HG03469 (cell line): ENCODE measurements around the gene CCL13.

Source experiments
- ATAC-seq: cut with Tn5 transposase; IDR thresholded peaks from one replicate; pipeline ENCODE4 v1.9.1; 2021; ENCODE audit warnings: mild to moderate bottlenecking, moderate library complexity, moderate number of reproducible peaks; ENCODE audit not compliant: unreplicated experiment

The CCL13 gene

GRCh38 chr17:34361478-34362061, 5.3 kb downstream of the CCL13 start:
- ATAC-seq, result peak; percentile 72

- ATAC-seq, result no peak
Measured at GRCh38 chr17:34363183-34363661, 6.9 kb downstream of the CCL13 start, which contains the start of gene CCL1. Gene CCL1, minus strand, starts transcription at chr17:34363233. Its CDS starts 72 bp downstream, at chr17:34363161.

- no peak for ATAC-seq
Measured at GRCh38 chr17:34364751-34365150, 8.5 kb downstream of the CCL13 start.

- ATAC-seq, result no peak
Measured at GRCh38 chr17:34365340-34365739, 9.1 kb downstream of the CCL13 start.

- no peak for ATAC-seq
Measured at GRCh38 chr17:34366010-34366409, 9.7 kb downstream of the CCL13 start.

- ATAC-seq, result no peak
Measured at GRCh38 chr17:34366529-34367107, 10.3 kb downstream of the CCL13 start.

- ATAC-seq, result no peak
Measured at GRCh38 chr17:34367486-34368195, 11.4 kb downstream of the CCL13 start.

GRCh38 chr17:34368196-34368945, 12.1 kb downstream of the CCL13 start:
- no peak for ATAC-seq

- no peak for ATAC-seq
Measured at GRCh38 chr17:34368946-34369500, 12.7 kb downstream of the CCL13 start.

- no peak for ATAC-seq
Measured at GRCh38 chr17:34369571-34369970, 13.3 kb downstream of the CCL13 start.

- ATAC-seq, result no peak
Measured at GRCh38 chr17:34370376-34370996, 14.2 kb downstream of the CCL13 start.

- no peak for ATAC-seq
Measured at GRCh38 chr17:34370997-34371395, 14.7 kb downstream of the CCL13 start.

- ATAC-seq, result no peak
Measured at GRCh38 chr17:34371405-34372100, 15.3 kb downstream of the CCL13 start.

- ATAC-seq, result no peak
Measured at GRCh38 chr17:34374457-34374856, 18.2 kb downstream of the CCL13 start.

GRCh38 chr17:34375426-34375997, 19.2 kb downstream of the CCL13 start:
- ATAC-seq, result no peak

- ATAC-seq, result no peak
Measured at GRCh38 chr17:34377078-34377823, 21.0 kb downstream of the CCL13 start.

GRCh38 chr17:34378664-34379101, 22.4 kb downstream of the CCL13 start:
- ATAC-seq, result peak; percentile 30

GRCh38 chr17:34379868-34380267, 23.6 kb downstream of the CCL13 start:
- ATAC-seq, result no peak

GRCh38 chr17:34382621-34383124, 26.4 kb downstream of the CCL13 start:
- no peak for ATAC-seq
